PC-3 (cell line): ENCODE measurements around the gene MARK2. TPM values are rescaled to one million over a fixed set of nuclear protein-coding genes. Genes with fewer than 3 reads are reported as not detected.

Source experiments
- ATAC-seq: fragments of 200-7000 bp; cut with Tn5 transposase; 2 replicates; pipeline ENCODE4 v1.9.1; 2020; ENCODE audit warnings: mild to moderate bottlenecking, moderate library complexity
- BruUV-seq: library from RNA; stranded (reverse); fragments of 400-500 nt; replicated peaks from 2 replicates; lab custom pipeline; 2021; lab: Mats Ljungman, UMichigan
- CTCF ChIA-PET: fragments of 300-600 bp; sonication (Branson Sonifier 250); formaldehyde crosslinking; loops from one replicate; lab custom pipeline; 2022; ENCODE audit warnings: antibody characterized with exemption; lab: Charles Lee
- POLR2A ChIA-PET: fragments of 300-600 bp; sonication (Branson Sonifier 250); formaldehyde crosslinking; loops from one replicate; lab custom pipeline; 2022; ENCODE audit warnings: antibody characterized with exemption; ENCODE audit not compliant: unreplicated experiment; lab: Charles Lee
- DNase-seq: peaks from one replicate; pipeline ENCODE4 v3.0.0-alpha.2; 2015
- H2AFZ ChIP-seq: fragments of 300-600 bp; sonication (generic); 2 replicates; pipeline ENCODE4 v1.6.0; 2016; ENCODE audit warnings: antibody characterized with exemption, low read length
- H3F3A ChIP-seq: fragments of 300-600 bp; sonication (generic); one replicate; pipeline ENCODE4 v1.6.0; 2017; ENCODE audit warnings: antibody characterized with exemption, low read length, control low read depth, mild to moderate bottlenecking; ENCODE audit not compliant: unreplicated experiment
- H3K27ac ChIP-seq: fragments of 300-600 bp; sonication (generic); 2 replicates; pipeline ENCODE4 v1.5.1; 2016; ENCODE audit warnings: mild to moderate bottlenecking, low read length
- H3K27me3 ChIP-seq: fragments of 300-600 bp; sonication (generic); 2 replicates; pipeline ENCODE4 v1.6.1; 2016; ENCODE audit warnings: low read length, mixed read lengths
- H3K36me3 ChIP-seq: fragments of 300-600 bp; sonication (generic); 2 replicates; pipeline ENCODE4 v1.6.1; 2016; ENCODE audit warnings: low read depth, mixed run types, low read length, mixed read lengths
- H3K4me1 ChIP-seq: fragments of 300-600 bp; sonication (generic); 2 replicates; pipeline ENCODE4 v1.5.1; 2016; ENCODE audit warnings: low read length; ENCODE audit not compliant: insufficient read depth
- H3K4me2 ChIP-seq: fragments of 300-600 bp; sonication (generic); 2 replicates; pipeline ENCODE4 v1.6.0; 2016; ENCODE audit warnings: low read length
- H3K4me3 ChIP-seq: fragments of 300-600 bp; sonication (generic); 2 replicates; pipeline ENCODE4 v1.5.1; 2016; ENCODE audit warnings: mild to moderate bottlenecking, low read length, mixed read lengths
- H3K79me2 ChIP-seq: fragments of 300-600 bp; sonication (generic); 2 replicates; pipeline ENCODE4 v1.6.1; 2017; ENCODE audit warnings: low read length, mixed read lengths
- H3K9ac ChIP-seq: fragments of 300-600 bp; sonication (generic); 2 replicates; pipeline ENCODE4 v1.6.0; 2016; ENCODE audit warnings: mild to moderate bottlenecking, low read length
- H3K9me2 ChIP-seq: fragments of 300-600 bp; sonication (generic); replicated peaks from 2 replicates; pipeline ENCODE4 v1.6.1; 2016; ENCODE audit warnings: mixed run types, low read length, mixed read lengths
- H3K9me3 ChIP-seq: fragments of 300-600 bp; sonication (generic); 2 replicates; pipeline ENCODE4 v1.6.1; 2016; ENCODE audit warnings: low read length, mixed read lengths
- H4K20me1 ChIP-seq: fragments of 300-600 bp; sonication (generic); 2 replicates; pipeline ENCODE4 v1.6.1; 2016; ENCODE audit warnings: low read length, mixed read lengths
- CTCF ChIP-seq: fragments of 300-600 bp; sonication (generic); conservative IDR thresholded peaks from 2 replicates; pipeline ENCODE4 v1.5.1; 2017; ENCODE audit warnings: antibody characterized with exemption, low read depth, mild to moderate bottlenecking, low read length
- EZH2 ChIP-seq: fragments of 300-600 bp; sonication (generic); IDR thresholded peaks from one replicate; pipeline ENCODE4 v1.6.1; 2017; ENCODE audit warnings: antibody characterized with exemption, mild to moderate bottlenecking, low read length; ENCODE audit not compliant: unreplicated experiment
- EZH2phosphoT487 ChIP-seq: fragments of 300-600 bp; sonication (generic); IDR thresholded peaks from 2 replicates; pipeline ENCODE4 v1.6.1; 2018; ENCODE audit warnings: mild to moderate bottlenecking, antibody characterized with exemption, low read length, borderline replicate concordance
- intact Hi-C: fragments of 100-400 bp; cut with micrococcal nuclease; formaldehyde crosslinking; loops from 2 replicates; pipeline ENCODE4 v1.9.0; 2023
- total RNA-seq: library from RNA; depleted of rRNA; stranded (reverse); fragments of >200 nt; gene quantifications from 2 replicates; pipeline ENCODE4 v1.2.3, GENCODE V29; 2014

MARK2 gene
- total RNA-seq, 1 experiment from 2014 or later = 60.1 TPM

DNA sequence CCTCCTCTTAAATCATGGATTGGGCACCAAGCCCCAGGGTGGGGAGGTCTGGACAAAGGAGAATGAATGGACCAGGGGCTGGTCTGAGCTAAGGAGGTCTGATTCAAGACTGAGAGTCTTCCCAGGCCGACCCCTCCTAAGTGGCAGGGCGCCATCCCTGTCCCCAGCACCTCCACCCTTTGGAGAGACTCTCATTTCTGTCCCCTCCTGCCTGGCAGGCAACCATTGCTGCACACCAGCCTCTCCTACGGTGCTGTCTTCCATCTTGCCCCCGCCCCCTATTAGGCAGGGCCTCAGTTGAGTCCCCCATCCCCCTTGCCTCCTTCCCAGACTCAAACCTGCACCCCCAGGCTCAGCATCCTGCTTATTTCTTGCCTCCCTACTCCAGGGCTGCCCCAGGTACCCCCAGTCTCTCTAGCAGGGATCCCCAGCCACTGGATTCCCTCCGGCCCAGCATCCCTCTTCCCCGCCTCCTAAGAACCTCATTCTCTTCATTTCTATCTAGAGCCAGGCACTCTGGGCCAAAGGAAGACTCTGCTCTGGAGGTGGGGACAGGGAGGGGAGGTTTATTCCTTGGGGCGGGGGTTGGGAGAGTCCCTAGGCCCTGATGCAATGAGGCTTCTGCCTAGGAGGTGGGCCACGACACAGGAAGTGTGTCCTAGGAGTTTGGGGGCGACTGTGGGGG lies 79.7 kb downstream of the MARK2 start:
- ATAC-seq (no peak), DNase-seq (no peak)
- no peak overlapping the region for H3K4me2 ChIP-seq
- H4K20me1 ChIP-seq = no peaks in the 10 kb centered on the region
- no peak for TF ChIP-seq CTCF
- no peak for TF ChIP-seq EZH2
- no peak for TF ChIP-seq EZH2phosphoT487
- H3K4me3 ChIP-seq = no peak overlapping the region
- no peaks in the 10 kb centered on the region for H3F3A ChIP-seq
- H3K9me3 ChIP-seq = no peaks in the 10 kb centered on the region
- BruUV-seq = no TSS peak
- no peaks in the 10 kb centered on the region for H3K36me3 ChIP-seq
- H3K9me2 ChIP-seq = no peaks in the 10 kb centered on the region
- POLR2A ChIA-PET = no interaction called here
- CTCF ChIA-PET = no interaction called here
- no peak overlapping the region for H3K27ac ChIP-seq
- no peaks in the 10 kb centered on the region; the same call in 1 of the 2 replicates for H3K27me3 ChIP-seq
- no peak overlapping the region for H3K9ac ChIP-seq
- peak overlapping the region; percentile 71; the same call in 1 of the 2 replicates for H2AFZ ChIP-seq
- H3K4me1 ChIP-seq = peaks cover 15% of the 10 kb centered on the region
- H3K79me2 ChIP-seq = no peaks in the 10 kb centered on the region
- intact Hi-C loops = no loop called here

- Histone ChIP-seq H3K4me3 (no peak overlapping the region), H3K27ac (no peak overlapping the region), H2AFZ (no peak overlapping the region), H3F3A (no peaks in the 10 kb centered on the region), H3K4me1 (peaks cover 15% of the 10 kb centered on the region), H3K36me3 (no peaks in the 10 kb centered on the region), H3K9me3 (no peaks in the 10 kb centered on the region), H3K4me2 (no peak overlapping the region), H4K20me1 (no peaks in the 10 kb centered on the region), H3K9me2 (no peaks in the 10 kb centered on the region), H3K27me3 (no peaks in the 10 kb centered on the region; the same call in 1 of the 2 replicates), H3K9ac (no peak overlapping the region), H3K79me2 (no peaks in the 10 kb centered on the region)
- TF ChIP-seq EZH2 (no peak), CTCF (no peak), EZH2phosphoT487 (no peak)
- ChIA-PET CTCF (no interaction called here), POLR2A (no interaction called here)
- no peak for DNase-seq
- intact Hi-C loops = no loop called here
- no peak for ATAC-seq
- BruUV-seq = no TSS peak
Observed at GRCh38 chr11:63919267-63920125, 80.6 kb downstream of the MARK2 start.
